CD14-positive monocyte (primary cell): ENCODE results near the gene DUS2. TPM values are rescaled to one million over a fixed set of nuclear protein-coding genes. Genes with fewer than 3 reads are reported as not detected.
A peak's percentile ranks its signal among the peaks of the same experiment; 100 is the strongest.

Experiments used
- DNase-seq, 3 donors: peaks; one replicate each; pipeline ENCODE4 v3.0.0-alpha.2; 2011 to 2022
- H2AFZ ChIP-seq: 2 replicates; pipeline ENCODE4 v1.6.0; 2012; ENCODE audit warnings: mild to moderate bottlenecking, low read depth, low read length, inconsistent platforms; ENCODE audit not compliant: insufficient read depth, poor library complexity, severe bottlenecking
- H3K27ac ChIP-seq, 2 donors: 1 replicate in 1 of 2; 2 replicates in 1 of 2; pipeline ENCODE4 v1.5.1; 2012 to 2013; ENCODE audit warnings: low read length in 2 of 2, control low read depth in 1 of 2, inconsistent platforms in 1 of 2, low read depth in 1 of 2, mild to moderate bottlenecking in 1 of 2
- H3K27me3 ChIP-seq, 2 donors: one replicate each; pipeline versions ENCODE4 v1.6.0 to v1.6.1; 2011 to 2013; ENCODE audit warnings: low read length in 2 of 2; ENCODE audit not compliant: control insufficient read depth in 2 of 2, insufficient read depth in 2 of 2
- H3K36me3 ChIP-seq, 2 donors: replicated peaks in 1 of 2; 1 replicate in 1 of 2; 2 replicates in 1 of 2; pipeline versions ENCODE4 v1.5.1 to v1.6.1; 2012 to 2013; ENCODE audit warnings: low read length in 2 of 2, control low read depth in 1 of 2, inconsistent platforms in 1 of 2, mild to moderate bottlenecking in 1 of 2; ENCODE audit not compliant: insufficient read depth in 2 of 2, control insufficient read depth in 1 of 2
- H3K4me1 ChIP-seq, 2 donors: 1 replicate in 1 of 2; 2 replicates in 1 of 2; pipeline versions ENCODE4 v1.5.1 to v1.6.1; 2012 to 2013; ENCODE audit warnings: low read length in 2 of 2, control low read depth in 1 of 2, inconsistent platforms in 1 of 2, mild to moderate bottlenecking in 1 of 2, moderate library complexity in 1 of 2; ENCODE audit not compliant: insufficient read depth in 2 of 2, control insufficient read depth in 1 of 2
- H3K4me2 ChIP-seq: replicated peaks from 2 replicates; pipeline ENCODE3; 2012; ENCODE audit warnings: low read length, moderate library complexity, mild to moderate bottlenecking; ENCODE audit not compliant: poor library complexity, severe bottlenecking; ENCODE audit errors: extremely low read depth
- H3K4me3 ChIP-seq, 3 experiments: fragments of 200-600 bp in 1 of 3; sonication (generic) in 1 of 3; replicated peaks in 1 of 3; 1 replicate in 2 of 3; 2 replicates in 1 of 3; pipeline ENCODE4 v1.5.1; 2011 to 2013; ENCODE audit warnings: low read length in 3 of 3, mild to moderate bottlenecking in 3 of 3, control low read depth in 2 of 3, low read depth in 2 of 3, inconsistent platforms in 1 of 3, moderate library complexity in 1 of 3
- H3K79me2 ChIP-seq: 2 replicates; pipeline ENCODE4 v1.6.0; 2012; ENCODE audit warnings: mild to moderate bottlenecking, control low read depth, inconsistent platforms, low read length, moderate library complexity; ENCODE audit not compliant: insufficient read depth
- H3K9ac ChIP-seq: 2 replicates; pipeline ENCODE4 v1.6.0; 2017; ENCODE audit warnings: low read length, mild to moderate bottlenecking; ENCODE audit not compliant: insufficient read depth, poor library complexity, severe bottlenecking
- H3K9me3 ChIP-seq, 2 donors: replicated peaks in 1 of 2; 1 replicate in 1 of 2; 2 replicates in 1 of 2; pipeline versions ENCODE4 v1.5.1 to v1.6.1; 2012 to 2013; ENCODE audit warnings: low read length in 2 of 2, control low read depth in 1 of 2; ENCODE audit not compliant: control insufficient read depth in 1 of 2, insufficient read depth in 1 of 2
- H4K20me1 ChIP-seq: 2 replicates; pipeline ENCODE4 v1.6.0; 2012; ENCODE audit warnings: mild to moderate bottlenecking, low read length, control low read depth, moderate library complexity; ENCODE audit not compliant: insufficient read depth
- H3K27ac Mint-ChIP-seq, 7 donors: one replicate each; pipeline ENCODE4 v1.8.0; 2020; ENCODE audit warnings: mild to moderate bottlenecking in 7 of 7, mixed read lengths in 7 of 7, moderate library complexity in 6 of 7, inconsistent platforms in 2 of 7
- H3K27me3 Mint-ChIP-seq, 3 donors: one replicate each; pipeline ENCODE4 v1.8.0; 2021 to 2022; ENCODE audit warnings: low read depth in 3 of 3, mild to moderate bottlenecking in 3 of 3, mixed read lengths in 3 of 3, moderate library complexity in 3 of 3, inconsistent platforms in 1 of 3
- H3K36me3 Mint-ChIP-seq, 2 donors: one replicate each; pipeline ENCODE4 v1.8.0; 2020; ENCODE audit warnings: mixed read lengths in 2 of 2, inconsistent platforms in 1 of 2, mild to moderate bottlenecking in 1 of 2
- H3K4me1 Mint-ChIP-seq: one replicate; pipeline ENCODE4 v1.8.0; 2020; ENCODE audit warnings: mild to moderate bottlenecking, mixed read lengths
- H3K4me3 Mint-ChIP-seq, 2 donors: one replicate each; pipeline ENCODE4 v1.8.0; 2020; ENCODE audit warnings: mild to moderate bottlenecking in 2 of 2, mixed read lengths in 2 of 2, moderate library complexity in 1 of 2
- H3K9me3 Mint-ChIP-seq, 7 donors: one replicate each; pipeline ENCODE4 v1.8.0; 2020 to 2022; ENCODE audit warnings: mixed read lengths in 7 of 7, mild to moderate bottlenecking in 6 of 7, moderate library complexity in 6 of 7, inconsistent platforms in 2 of 7
- WGBS: methylation state at CpG from one replicate; pipeline ENCODE4 v1.1.5; 2013; ENCODE audit warnings: missing lambda C conversion rate; ENCODE audit not compliant: insufficient coverage; 5-methylcytosine and 5-hydroxymethylcytosine counted together
- intact Hi-C, 2 donors: fragments of 100-400 bp; cut with micrococcal nuclease; formaldehyde crosslinking; loops; one replicate each; pipeline versions ENCODE4 v1.15.0 to v1.15.1; 2023
- polyA plus RNA-seq, 3 donors: library from polyadenylated mRNA; depleted of rRNA in 1 of 3; unstranded in 2 of 3; stranded (reverse) in 1 of 3; fragments of 300-500 nt in 2 of 3; fragments of >200 nt in 1 of 3; fragmentation: Illumina TruSeq in 2 of 3; gene quantifications; 1 replicate in 2 of 3; 2 replicates in 1 of 3; pipeline ENCODE4 v1.2.3, GENCODE V29; 2012 to 2021
- TF ChIP-seq, protein P1 (sequence below): fragments of 200-600 bp; IDR thresholded peaks from one replicate; pipeline ENCODE4 v1.8.0; 2022; ENCODE audit warnings: antibody characterized with exemption, mild to moderate bottlenecking

Gene DUS2
- polyA plus RNA-seq, 3 donors, result 18.4 to 40.7 (median 33.2) TPM

DNA sequence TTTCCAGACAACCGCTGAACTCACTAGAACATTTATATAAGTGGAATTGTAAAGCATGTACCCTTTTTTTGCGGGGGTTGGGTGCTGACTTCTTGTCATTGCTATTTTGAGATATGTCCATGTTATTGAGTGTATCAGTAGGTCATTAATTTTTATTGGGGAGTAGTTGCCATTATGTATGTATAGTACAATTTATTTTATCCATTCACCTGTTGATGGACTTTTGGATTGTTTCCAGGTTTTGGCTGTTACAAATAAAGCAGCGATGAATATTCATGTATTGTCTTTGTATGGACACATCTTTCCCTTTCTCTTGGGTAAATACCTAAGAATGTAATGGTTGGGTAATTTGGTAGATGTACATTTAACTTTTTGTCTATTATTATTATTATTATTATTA lies 74.8 kb downstream of the DUS2 start:
- Histone ChIP-seq H3K9me3 (no peaks in the 10 kb centered on the region), H3K9ac (no peak overlapping the region), H3K4me2 (no peak overlapping the region), H3K79me2 (peaks cover 100% of the 10 kb centered on the region), H3K27me3 (no peaks in the 10 kb centered on the region), H3K27ac (no peak overlapping the region), H2AFZ (no peak overlapping the region), H3K4me1 (peaks cover 3 to 7% of the 10 kb centered on the region in 2 donors), H3K36me3 (peaks cover 0 to 5% of the 10 kb centered on the region in 2 donors), H3K4me3 (no peak overlapping the region), H4K20me1 (peaks cover 98% of the 10 kb centered on the region)
- Mint-ChIP-seq H3K9me3 (peaks cover 0 to 2% (median 0%) of the 10 kb centered on the region in 7 donors), H3K27me3 (no peaks in the 10 kb centered on the region), H3K36me3 (peaks cover 2 to 13% of the 10 kb centered on the region in 2 donors), H3K27ac (peak overlapping the region in 1 of 7 donors; percentile 37), H3K4me3 (no peak overlapping the region), H3K4me1 (peaks cover 35% of the 10 kb centered on the region)
- TF ChIP-seq, protein P1, sequence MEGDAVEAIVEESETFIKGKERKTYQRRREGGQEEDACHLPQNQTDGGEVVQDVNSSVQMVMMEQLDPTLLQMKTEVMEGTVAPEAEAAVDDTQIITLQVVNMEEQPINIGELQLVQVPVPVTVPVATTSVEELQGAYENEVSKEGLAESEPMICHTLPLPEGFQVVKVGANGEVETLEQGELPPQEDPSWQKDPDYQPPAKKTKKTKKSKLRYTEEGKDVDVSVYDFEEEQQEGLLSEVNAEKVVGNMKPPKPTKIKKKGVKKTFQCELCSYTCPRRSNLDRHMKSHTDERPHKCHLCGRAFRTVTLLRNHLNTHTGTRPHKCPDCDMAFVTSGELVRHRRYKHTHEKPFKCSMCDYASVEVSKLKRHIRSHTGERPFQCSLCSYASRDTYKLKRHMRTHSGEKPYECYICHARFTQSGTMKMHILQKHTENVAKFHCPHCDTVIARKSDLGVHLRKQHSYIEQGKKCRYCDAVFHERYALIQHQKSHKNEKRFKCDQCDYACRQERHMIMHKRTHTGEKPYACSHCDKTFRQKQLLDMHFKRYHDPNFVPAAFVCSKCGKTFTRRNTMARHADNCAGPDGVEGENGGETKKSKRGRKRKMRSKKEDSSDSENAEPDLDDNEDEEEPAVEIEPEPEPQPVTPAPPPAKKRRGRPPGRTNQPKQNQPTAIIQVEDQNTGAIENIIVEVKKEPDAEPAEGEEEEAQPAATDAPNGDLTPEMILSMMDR, result no peak
- no CpG with 5 or more reads among the region's 3 CpGs for WGBS
- DNase-seq, result no peak
- intact Hi-C loops, result no loop called here

GRCh38 chr16:68100488-68100887 lies 77.4 kb downstream of the DUS2 start:
- Mint-ChIP-seq H3K9me3 (peaks cover 7 to 13% (median 9%) of the 10 kb centered on the region in 7 donors), H3K27ac (peak overlapping the region in 1 of 7 donors; percentile 62), H3K36me3 (peaks cover 1 to 18% of the 10 kb centered on the region in 2 donors), H3K4me1 (peaks cover 25% of the 10 kb centered on the region), H3K27me3 (no peaks in the 10 kb centered on the region), H3K4me3 (no peak overlapping the region)
- H3K4me2 ChIP-seq, result no peak overlapping the region
- peaks cover 100% of the 10 kb centered on the region for H3K79me2 ChIP-seq
- peaks cover 95% of the 10 kb centered on the region for H4K20me1 ChIP-seq
- intact Hi-C loops, result no loop called here
- peaks cover 0 to 5% of the 10 kb centered on the region in 2 donors for H3K36me3 ChIP-seq
- H3K4me1 ChIP-seq, result no peaks in the 10 kb centered on the region
- no peaks in the 10 kb centered on the region for H3K27me3 ChIP-seq
- peaks cover 5% of the 10 kb centered on the region in 2 donors for H3K9me3 ChIP-seq
- H3K4me3 ChIP-seq, result no peak overlapping the region
- WGBS, result no CpG with 5 or more reads among the region's 4 CpGs
- no peak overlapping the region for H3K9ac ChIP-seq
- no peak for DNase-seq
- no peak overlapping the region for H2AFZ ChIP-seq
- TF ChIP-seq, protein P1, result no peak
- H3K27ac ChIP-seq, result no peak overlapping the region
